Activated naive CD8-positive, alpha-beta T cell treated with anti-CD3 and anti-CD28 coated beads, Interleukin-2, amount 50 U/mL, for 24 hours (primary cell): ENCODE results near the gene PDE5A.

Source experiments
- ATAC-seq: fragments of 150-1000 bp; cut with Tn5 transposase; one replicate; pipeline ENCODE4 v1.10.0; 2021
- DNase-seq: peaks from one replicate; pipeline ENCODE4 v3.0.0; 2021
- H3K27ac Mint-ChIP-seq: one replicate; pipeline ENCODE4 v1.8.0; 2021; ENCODE audit warnings: mild to moderate bottlenecking, mixed read lengths
- H3K27me3 Mint-ChIP-seq: one replicate; pipeline ENCODE4 v1.8.0; 2021; ENCODE audit warnings: mixed read lengths
- H3K36me3 Mint-ChIP-seq: one replicate; pipeline ENCODE4 v1.8.0; 2021; ENCODE audit warnings: low read depth, mixed read lengths
- H3K4me1 Mint-ChIP-seq: one replicate; pipeline ENCODE4 v1.8.0; 2021; ENCODE audit warnings: mixed read lengths
- H3K4me3 Mint-ChIP-seq: one replicate; pipeline ENCODE4 v1.8.0; 2021; ENCODE audit warnings: mild to moderate bottlenecking, moderate library complexity, mixed read lengths
- H3K9me3 Mint-ChIP-seq: one replicate; pipeline ENCODE4 v1.8.0; 2021; ENCODE audit warnings: mixed read lengths

The PDE5A gene

GRCh38 chr4:119585771-119586170 lies 42.8 kb downstream of the PDE5A start:
- ATAC-seq: no peak
- Mint-ChIP-seq H3K27ac (no peak overlapping the region), H3K36me3 (no peaks in the 10 kb centered on the region), H3K4me1 (no peaks in the 10 kb centered on the region), H3K27me3 (no peaks in the 10 kb centered on the region), H3K9me3 (no peaks in the 10 kb centered on the region), H3K4me3 (no peak overlapping the region)
- no peak for DNase-seq

- no peaks in the 10 kb centered on the region for H3K4me1 Mint-ChIP-seq
- no peak overlapping the region for H3K4me3 Mint-ChIP-seq
- no peaks in the 10 kb centered on the region for H3K27me3 Mint-ChIP-seq
- no peak overlapping the region for H3K27ac Mint-ChIP-seq
- no peak for ATAC-seq
- no peak for DNase-seq
- no peaks in the 10 kb centered on the region for H3K9me3 Mint-ChIP-seq
- H3K36me3 Mint-ChIP-seq: no peaks in the 10 kb centered on the region
These were observed 47.3 kb downstream of the PDE5A start for GRCh38 chr4:119581190-119581873.

- no peak overlapping the region for H3K27ac Mint-ChIP-seq
- no peaks in the 10 kb centered on the region for H3K27me3 Mint-ChIP-seq
- no peak for ATAC-seq
- no peak overlapping the region for H3K4me3 Mint-ChIP-seq
- no peaks in the 10 kb centered on the region for H3K9me3 Mint-ChIP-seq
- H3K4me1 Mint-ChIP-seq: no peaks in the 10 kb centered on the region
- no peak for DNase-seq
- H3K36me3 Mint-ChIP-seq: no peaks in the 10 kb centered on the region
These were observed 48.3 kb downstream of the PDE5A start for GRCh38 chr4:119580293-119580692.

- Mint-ChIP-seq H3K4me1 (no peaks in the 10 kb centered on the region), H3K4me3 (no peak overlapping the region), H3K27me3 (no peaks in the 10 kb centered on the region), H3K27ac (no peak overlapping the region), H3K36me3 (peaks cover under 1% of the 10 kb centered on the region), H3K9me3 (peaks cover 4% of the 10 kb centered on the region)
- ATAC-seq: no peak
- no peak for DNase-seq
These were observed 48.8 kb downstream of the PDE5A start for GRCh38 chr4:119579823-119580222.

GRCh38 chr4:119570401-119570800 lies 58.2 kb downstream of the PDE5A start:
- no peak for ATAC-seq
- H3K27ac Mint-ChIP-seq: no peak overlapping the region
- H3K36me3 Mint-ChIP-seq: peaks cover 3% of the 10 kb centered on the region
- H3K4me1 Mint-ChIP-seq: no peaks in the 10 kb centered on the region
- no peak overlapping the region for H3K4me3 Mint-ChIP-seq
- no peak for DNase-seq
- no peaks in the 10 kb centered on the region for H3K27me3 Mint-ChIP-seq
- H3K9me3 Mint-ChIP-seq: peaks cover 6% of the 10 kb centered on the region

GRCh38 chr4:119564106-119564505 lies 64.5 kb downstream of the PDE5A start:
- ATAC-seq (no peak), DNase-seq (no peak)
- H3K27ac Mint-ChIP-seq: no peak overlapping the region
- H3K4me1 Mint-ChIP-seq: no peaks in the 10 kb centered on the region
- H3K36me3 Mint-ChIP-seq: peaks cover 2% of the 10 kb centered on the region
- H3K9me3 Mint-ChIP-seq: peaks cover 23% of the 10 kb centered on the region
- no peak overlapping the region for H3K4me3 Mint-ChIP-seq
- no peaks in the 10 kb centered on the region for H3K27me3 Mint-ChIP-seq

- Mint-ChIP-seq H3K36me3 (no peaks in the 10 kb centered on the region), H3K27me3 (no peaks in the 10 kb centered on the region), H3K4me3 (no peak overlapping the region), H3K9me3 (peaks cover 11% of the 10 kb centered on the region), H3K27ac (no peak overlapping the region), H3K4me1 (no peaks in the 10 kb centered on the region)
- no peak for ATAC-seq
- no peak for DNase-seq
These were observed 69.5 kb downstream of the PDE5A start for GRCh38 chr4:119559044-119559647.

GRCh38 chr4:119550857-119551532 lies 77.6 kb downstream of the PDE5A start:
- no peak for ATAC-seq
- H3K27me3 Mint-ChIP-seq: no peaks in the 10 kb centered on the region
- no peak overlapping the region for H3K27ac Mint-ChIP-seq
- DNase-seq: no peak
- H3K4me1 Mint-ChIP-seq: no peaks in the 10 kb centered on the region
- H3K9me3 Mint-ChIP-seq: no peaks in the 10 kb centered on the region
- H3K4me3 Mint-ChIP-seq: no peak overlapping the region
- H3K36me3 Mint-ChIP-seq: peaks cover 3% of the 10 kb centered on the region

GRCh38 chr4:119549639-119550038 lies 79.0 kb downstream of the PDE5A start:
- ATAC-seq (no peak), DNase-seq (no peak)
- Mint-ChIP-seq H3K27me3 (no peaks in the 10 kb centered on the region), H3K4me1 (no peaks in the 10 kb centered on the region), H3K36me3 (peaks cover 3% of the 10 kb centered on the region), H3K4me3 (no peak overlapping the region), H3K9me3 (no peaks in the 10 kb centered on the region), H3K27ac (no peak overlapping the region)

- no peak for DNase-seq
- no peaks in the 10 kb centered on the region for H3K4me1 Mint-ChIP-seq
- H3K27ac Mint-ChIP-seq: no peak overlapping the region
- no peak for ATAC-seq
- no peak overlapping the region for H3K4me3 Mint-ChIP-seq
- no peaks in the 10 kb centered on the region for H3K9me3 Mint-ChIP-seq
- H3K36me3 Mint-ChIP-seq: peaks cover 2% of the 10 kb centered on the region
- H3K27me3 Mint-ChIP-seq: no peaks in the 10 kb centered on the region
These were observed 84.8 kb downstream of the PDE5A start for GRCh38 chr4:119543779-119544178.

- no peak overlapping the region for H3K4me3 Mint-ChIP-seq
- no peaks in the 10 kb centered on the region for H3K27me3 Mint-ChIP-seq
- no peak for DNase-seq
- ATAC-seq: no peak
- H3K36me3 Mint-ChIP-seq: peaks cover 2% of the 10 kb centered on the region
- H3K27ac Mint-ChIP-seq: no peak overlapping the region
- no peaks in the 10 kb centered on the region for H3K4me1 Mint-ChIP-seq
- H3K9me3 Mint-ChIP-seq: no peaks in the 10 kb centered on the region
These were observed 85.4 kb downstream of the PDE5A start for GRCh38 chr4:119543187-119543586.

- Mint-ChIP-seq H3K4me1 (no peaks in the 10 kb centered on the region), H3K27me3 (no peaks in the 10 kb centered on the region), H3K9me3 (no peaks in the 10 kb centered on the region), H3K4me3 (no peak overlapping the region), H3K27ac (no peak overlapping the region), H3K36me3 (peaks cover 2% of the 10 kb centered on the region)
- no peak for ATAC-seq
- DNase-seq: no peak
These were observed 88.4 kb downstream of the PDE5A start for GRCh38 chr4:119540249-119540648.

GRCh38 chr4:119537586-119537985 lies 91.0 kb downstream of the PDE5A start:
- Mint-ChIP-seq H3K27me3 (no peaks in the 10 kb centered on the region), H3K27ac (no peak overlapping the region), H3K4me1 (no peaks in the 10 kb centered on the region), H3K36me3 (peaks cover 16% of the 10 kb centered on the region), H3K4me3 (no peak overlapping the region), H3K9me3 (peaks cover 6% of the 10 kb centered on the region)
- DNase-seq (no peak), ATAC-seq (no peak)

GRCh38 chr4:119536572-119537528 lies 91.8 kb downstream of the PDE5A start:
- DNase-seq: no peak
- no peak overlapping the region for H3K4me3 Mint-ChIP-seq
- H3K4me1 Mint-ChIP-seq: no peaks in the 10 kb centered on the region
- no peaks in the 10 kb centered on the region for H3K27me3 Mint-ChIP-seq
- no peak overlapping the region for H3K27ac Mint-ChIP-seq
- H3K9me3 Mint-ChIP-seq: peaks cover 6% of the 10 kb centered on the region
- H3K36me3 Mint-ChIP-seq: peaks cover 19% of the 10 kb centered on the region
- ATAC-seq: no peak
